Measurements from ENCODE around the gene THEM4. TPM values are rescaled to one million over a fixed set of nuclear protein-coding genes. Genes with fewer than 3 reads are reported as not detected.
A peak's percentile ranks its signal among the peaks of the same experiment; 100 is the strongest.

The THEM4 gene

DNA sequence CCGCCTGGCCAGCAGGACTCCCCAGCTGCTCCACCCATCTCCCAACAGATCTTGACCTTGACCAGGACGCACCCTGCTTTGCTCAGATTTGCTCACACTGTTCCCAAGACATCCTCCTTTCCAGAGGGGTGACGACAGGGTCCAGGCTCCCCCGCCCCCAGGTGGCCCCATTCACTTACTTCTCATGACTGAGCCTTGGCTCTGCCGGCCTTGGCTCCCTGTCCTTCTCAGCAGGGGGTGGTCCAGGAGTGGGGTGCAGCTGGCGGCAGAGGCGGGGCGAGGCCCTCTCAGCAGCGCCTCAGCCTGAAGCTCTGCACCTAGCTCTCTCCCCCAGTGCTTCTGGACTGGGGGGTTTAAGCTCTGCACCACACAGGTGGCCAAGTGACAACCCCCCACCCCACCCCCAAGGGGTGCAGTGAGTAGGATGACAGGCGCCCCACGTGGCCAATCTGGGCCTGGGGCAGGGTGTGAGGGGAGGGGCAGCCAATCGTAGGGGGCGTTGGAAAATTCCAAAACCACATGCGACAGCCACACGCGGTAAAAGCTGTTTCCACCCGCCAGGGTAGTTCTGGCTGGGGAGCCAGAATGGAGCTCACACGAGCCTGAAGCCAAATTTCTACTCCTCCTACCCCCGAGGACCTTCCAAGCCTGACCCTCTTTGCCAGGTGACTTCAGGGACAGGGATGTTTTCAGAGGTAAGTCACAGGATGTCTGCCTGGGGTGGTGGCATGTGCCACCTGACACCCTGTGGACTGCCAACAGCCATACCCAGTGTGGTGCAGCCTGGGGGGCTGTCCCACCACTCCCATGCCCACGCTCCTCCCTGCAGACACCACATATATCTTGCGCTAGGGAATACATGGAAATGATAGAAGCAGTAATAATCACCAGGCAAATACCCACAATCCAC lies 83.3 kb downstream of the THEM4 start:
- Histone ChIP-seq H3K56ac (ENCODE audit: low read length) (peak overlapping the region; percentile 35), H3K4me2 (ENCODE audit: low read length) (no peak overlapping the region), H2AK5ac (ENCODE audit: low read length) (no peak overlapping the region), H3K4ac (ENCODE audit: low read depth, low read length) (no peak overlapping the region), H3K36me3 (ENCODE audit: control insufficient read depth, insufficient read depth, low read length) (no peaks in the 10 kb centered on the region), H3K4me3 (ENCODE audit: low read length) (no peak overlapping the region), H3K9ac (ENCODE audit: low read length) (no peak overlapping the region), H4K5ac (ENCODE audit: low read length) (no peak overlapping the region), H3K27ac (ENCODE audit: low read depth, low read length) (no peak overlapping the region), H3K23ac (ENCODE audit: low read length) (no peak overlapping the region), H3K18ac (ENCODE audit: low read length) (no peak overlapping the region), H3K79me2 (ENCODE audit: control insufficient read depth, insufficient read depth, low read length) (no peaks in the 10 kb centered on the region), H2BK120ac (ENCODE audit: low read depth, low read length) (no peak overlapping the region), H3K27me3 (ENCODE audit: insufficient read depth, low read length, poor library complexity) (no peaks in the 10 kb centered on the region), H2BK15ac (replicated peaks; ENCODE audit: low read depth) (no peak overlapping the region), H2BK5ac (ENCODE audit: low read length) (no peak overlapping the region), H3K4me1 (ENCODE audit: control insufficient read depth, low read depth, low read length) (peaks cover 42% of the 10 kb centered on the region), H3K79me1 (ENCODE audit: low read length) (no peaks in the 10 kb centered on the region), H4K8ac (ENCODE audit: low read depth, low read length) (no peak overlapping the region)
- WGBS (ENCODE audit: extremely low coverage, insufficient coverage, low lambda C conversion rate): no CpG with 5 or more reads among the region's 21 CpGs
- DNase-seq: peak; percentile 49

DNA sequence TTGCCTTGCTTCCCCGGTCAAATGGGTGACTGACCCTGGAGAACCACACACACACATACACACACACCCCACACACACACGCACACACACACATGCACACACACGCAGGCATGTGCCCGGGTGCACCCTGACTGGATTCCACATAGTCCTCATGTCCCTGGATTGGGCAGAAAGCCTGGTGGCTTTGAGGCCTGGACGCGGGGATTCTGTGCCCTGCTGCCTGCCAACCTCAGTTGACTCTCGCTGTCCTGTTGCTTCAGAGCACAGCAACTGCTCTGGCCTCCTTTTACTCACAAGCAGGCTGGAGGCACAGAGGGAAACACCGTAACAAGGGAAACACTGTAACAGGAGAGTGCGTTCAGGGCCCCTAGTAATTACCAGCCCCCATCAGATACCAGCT lies 84.1 kb downstream of the THEM4 start:
- no peak overlapping the region for H3K27ac ChIP-seq (ENCODE audit: low read depth, low read length)
- H3K4me2 ChIP-seq (ENCODE audit: low read length): no peak overlapping the region
- H2AK5ac ChIP-seq (ENCODE audit: low read length): no peak overlapping the region
- H3K79me2 ChIP-seq (ENCODE audit: control insufficient read depth, insufficient read depth, low read length): no peaks in the 10 kb centered on the region
- no peak overlapping the region for H3K18ac ChIP-seq (ENCODE audit: low read length)
- H4K8ac ChIP-seq (ENCODE audit: low read depth, low read length): no peak overlapping the region
- H3K27me3 ChIP-seq (ENCODE audit: insufficient read depth, low read length, poor library complexity): no peaks in the 10 kb centered on the region
- no peaks in the 10 kb centered on the region for H3K79me1 ChIP-seq (ENCODE audit: low read length)
- H3K4me1 ChIP-seq (ENCODE audit: control insufficient read depth, low read depth, low read length): peaks cover 37% of the 10 kb centered on the region
- no peak for DNase-seq
- no peak overlapping the region for H3K4ac ChIP-seq (ENCODE audit: low read depth, low read length)
- no peak overlapping the region for H2BK15ac ChIP-seq (replicated peaks; ENCODE audit: low read depth)
- no peaks in the 10 kb centered on the region for H3K36me3 ChIP-seq (ENCODE audit: control insufficient read depth, insufficient read depth, low read length)
- H2BK5ac ChIP-seq (ENCODE audit: low read length): no peak overlapping the region
- H3K4me3 ChIP-seq (ENCODE audit: low read length): no peak overlapping the region
- no peak overlapping the region for H4K5ac ChIP-seq (ENCODE audit: low read length)
- H3K9ac ChIP-seq (ENCODE audit: low read length): no peak overlapping the region
- no peak overlapping the region for H2BK120ac ChIP-seq (ENCODE audit: low read depth, low read length)
- H3K56ac ChIP-seq (ENCODE audit: low read length): peak overlapping the region; percentile 59
- no peak overlapping the region for H3K23ac ChIP-seq (ENCODE audit: low read length)
- no CpG with 5 or more reads among the region's 9 CpGs for WGBS (ENCODE audit: extremely low coverage, insufficient coverage, low lambda C conversion rate)

Small RNA genes lying within 50 kb of the gene (small RNA-seq; reads per million reads assigned to genes)
- gene RF00019 (ENCODE audit: insufficient read depth): not detected
